Glutamatergic neuron (in vitro differentiated cells): ENCODE measurements around the gene SNX9. TPM values are rescaled to one million over a fixed set of nuclear protein-coding genes. Genes with fewer than 3 reads are reported as not detected.
"Not testable (repeated sequence)": the region's sequence is repeated elsewhere in the genome, so short reads cannot be mapped to it uniquely, and the experiment has no call there.

Source experiments
- DNase-seq: peaks from one replicate; pipeline ENCODE4 v3.0.0; 2022
- H3K27ac Mint-ChIP-seq: one replicate; pipeline ENCODE4 v1.8.0; 2020; ENCODE audit warnings: mild to moderate bottlenecking, mixed read lengths, inconsistent platforms; ENCODE audit not compliant: unreplicated experiment
- H3K27me3 Mint-ChIP-seq: one replicate; pipeline ENCODE4 v1.8.0; 2020; ENCODE audit warnings: mild to moderate bottlenecking, moderate library complexity, mixed read lengths, inconsistent platforms; ENCODE audit not compliant: unreplicated experiment
- H3K36me3 Mint-ChIP-seq: one replicate; pipeline ENCODE4 v1.8.0; 2020; ENCODE audit warnings: mild to moderate bottlenecking, mixed read lengths, inconsistent platforms; ENCODE audit not compliant: unreplicated experiment
- H3K4me1 Mint-ChIP-seq: one replicate; pipeline ENCODE4 v1.8.0; 2020; ENCODE audit warnings: mild to moderate bottlenecking, low read depth, mixed read lengths, inconsistent platforms; ENCODE audit not compliant: unreplicated experiment
- H3K4me3 Mint-ChIP-seq: one replicate; pipeline ENCODE4 v1.8.0; 2020; ENCODE audit warnings: mild to moderate bottlenecking, mixed read lengths, inconsistent platforms; ENCODE audit not compliant: unreplicated experiment
- H3K9me3 Mint-ChIP-seq: one replicate; pipeline ENCODE4 v1.8.0; 2020; ENCODE audit warnings: mild to moderate bottlenecking, moderate library complexity, mixed read lengths, inconsistent platforms; ENCODE audit not compliant: unreplicated experiment
- total RNA-seq: library from RNA; stranded (reverse); fragmentation: NEBNext Ultra II Directional; extraction: Animal tissue kit (Norgen Biotek cat#: 25700); gene quantifications from one replicate; pipeline ENCODE4 v1.2.1, GENCODE V29; 2021; ENCODE audit not compliant: unreplicated experiment
- TF ChIP-seq, protein P1 (sequence below): fragments of 200-600 bp; sonication (generic); IDR thresholded peaks from one replicate; pipeline ENCODE4 v1.5.0; 2021; ENCODE audit not compliant: partially characterized antibody, unreplicated experiment

The SNX9 gene
- total RNA-seq, 1 donor from 2014 or later: 45.7 TPM

DNA sequence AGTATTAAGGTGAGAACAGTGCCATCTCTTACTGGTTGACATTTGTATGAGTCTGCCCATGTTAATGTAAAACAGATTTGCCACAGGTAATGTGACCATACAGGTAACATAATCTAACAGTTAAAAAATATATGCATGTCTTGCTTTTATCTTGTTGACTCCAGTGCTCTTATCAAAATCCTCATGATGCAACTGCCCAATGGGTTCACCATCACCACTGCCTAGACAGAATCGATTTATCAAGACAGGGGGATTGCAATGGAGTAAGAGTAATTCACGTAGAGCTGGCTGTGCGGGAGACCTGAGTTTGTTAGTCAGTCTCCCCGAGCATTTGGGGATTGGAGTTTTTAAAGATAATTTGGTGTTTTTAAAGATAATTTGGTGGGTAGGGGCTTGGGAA is 19.2 kb downstream of the SNX9 start:
- Mint-ChIP-seq H3K4me1 (peaks cover 49% of the 10 kb centered on the region), H3K27me3 (peaks cover 3% of the 10 kb centered on the region), H3K9me3 (peaks cover 4% of the 10 kb centered on the region), H3K27ac (no peak overlapping the region), H3K36me3 (no peaks in the 10 kb centered on the region), H3K4me3 (no peak overlapping the region)
- TF ChIP-seq, protein P1, sequence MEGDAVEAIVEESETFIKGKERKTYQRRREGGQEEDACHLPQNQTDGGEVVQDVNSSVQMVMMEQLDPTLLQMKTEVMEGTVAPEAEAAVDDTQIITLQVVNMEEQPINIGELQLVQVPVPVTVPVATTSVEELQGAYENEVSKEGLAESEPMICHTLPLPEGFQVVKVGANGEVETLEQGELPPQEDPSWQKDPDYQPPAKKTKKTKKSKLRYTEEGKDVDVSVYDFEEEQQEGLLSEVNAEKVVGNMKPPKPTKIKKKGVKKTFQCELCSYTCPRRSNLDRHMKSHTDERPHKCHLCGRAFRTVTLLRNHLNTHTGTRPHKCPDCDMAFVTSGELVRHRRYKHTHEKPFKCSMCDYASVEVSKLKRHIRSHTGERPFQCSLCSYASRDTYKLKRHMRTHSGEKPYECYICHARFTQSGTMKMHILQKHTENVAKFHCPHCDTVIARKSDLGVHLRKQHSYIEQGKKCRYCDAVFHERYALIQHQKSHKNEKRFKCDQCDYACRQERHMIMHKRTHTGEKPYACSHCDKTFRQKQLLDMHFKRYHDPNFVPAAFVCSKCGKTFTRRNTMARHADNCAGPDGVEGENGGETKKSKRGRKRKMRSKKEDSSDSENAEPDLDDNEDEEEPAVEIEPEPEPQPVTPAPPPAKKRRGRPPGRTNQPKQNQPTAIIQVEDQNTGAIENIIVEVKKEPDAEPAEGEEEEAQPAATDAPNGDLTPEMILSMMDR: no peak
- no peak for DNase-seq

DNA sequence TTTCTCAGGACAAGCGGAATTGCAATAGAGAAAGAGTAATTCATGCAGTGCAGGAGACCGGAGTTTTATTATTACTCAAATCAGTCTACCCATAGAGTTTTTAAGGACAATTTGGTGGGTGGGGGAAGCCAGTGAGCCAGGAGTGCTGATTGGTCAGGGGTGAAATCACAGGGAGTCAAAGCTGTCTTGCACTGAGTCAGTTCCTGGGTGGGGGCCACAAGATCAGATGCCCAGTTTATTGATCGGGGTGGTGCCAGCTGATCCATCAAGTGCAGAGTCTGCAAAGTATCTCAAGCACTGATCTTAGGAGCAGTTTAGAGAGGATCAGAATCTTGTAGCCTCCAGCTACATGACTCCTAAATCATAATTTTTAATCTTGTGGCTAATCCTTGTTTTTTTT is 21.1 kb downstream of the SNX9 start:
- not testable (repeated sequence) for H3K27me3 Mint-ChIP-seq, H3K9me3 Mint-ChIP-seq, H3K36me3 Mint-ChIP-seq, H3K4me3 Mint-ChIP-seq, H3K27ac Mint-ChIP-seq, DNase-seq
- H3K4me1 Mint-ChIP-seq: peaks cover 48% of the 10 kb centered on the region

DNA sequence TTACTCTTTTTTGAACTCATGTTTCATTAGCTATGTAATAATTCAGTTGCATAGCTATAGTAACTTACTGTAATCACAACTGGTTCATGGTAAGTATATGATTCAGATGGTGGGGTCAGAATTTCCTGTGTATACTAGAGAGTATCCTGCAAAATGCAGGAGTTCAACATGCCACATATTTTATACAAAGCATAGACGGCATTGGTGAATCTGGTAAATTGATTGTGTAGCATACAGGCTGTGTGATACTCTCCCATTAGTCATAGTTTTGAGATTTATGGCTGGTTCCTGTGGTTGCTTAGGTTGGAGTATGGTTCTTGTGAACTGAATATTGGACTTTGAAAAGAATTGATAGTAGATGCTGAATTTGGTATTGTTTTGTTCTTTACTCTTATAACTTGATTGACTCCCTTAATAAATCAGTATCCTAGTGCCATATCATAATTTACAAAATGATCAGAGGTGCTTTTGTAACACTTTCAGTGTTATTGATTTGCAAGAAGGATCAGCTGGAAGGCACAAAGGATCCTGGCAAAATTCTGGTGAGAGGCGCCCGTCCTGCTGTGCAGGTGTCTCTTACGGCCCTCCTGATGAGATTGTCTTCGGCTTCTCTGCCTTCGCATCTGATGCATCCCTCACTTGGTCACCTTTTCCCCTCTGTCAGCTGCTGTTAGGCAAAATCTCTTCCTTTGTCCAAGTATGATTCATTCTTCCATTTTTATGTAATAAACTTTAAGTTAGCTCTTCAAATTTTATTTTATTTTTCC is 22.6 kb downstream of the SNX9 start:
- Mint-ChIP-seq H3K27ac (peak overlapping the region; percentile 19), H3K9me3 (peaks cover 8% of the 10 kb centered on the region), H3K27me3 (peaks cover 7% of the 10 kb centered on the region), H3K4me3 (peak overlapping the region; percentile 31), H3K36me3 (no peaks in the 10 kb centered on the region), H3K4me1 (peaks cover 51% of the 10 kb centered on the region)
- TF ChIP-seq, protein P1: no peak
- no peak for DNase-seq

DNA sequence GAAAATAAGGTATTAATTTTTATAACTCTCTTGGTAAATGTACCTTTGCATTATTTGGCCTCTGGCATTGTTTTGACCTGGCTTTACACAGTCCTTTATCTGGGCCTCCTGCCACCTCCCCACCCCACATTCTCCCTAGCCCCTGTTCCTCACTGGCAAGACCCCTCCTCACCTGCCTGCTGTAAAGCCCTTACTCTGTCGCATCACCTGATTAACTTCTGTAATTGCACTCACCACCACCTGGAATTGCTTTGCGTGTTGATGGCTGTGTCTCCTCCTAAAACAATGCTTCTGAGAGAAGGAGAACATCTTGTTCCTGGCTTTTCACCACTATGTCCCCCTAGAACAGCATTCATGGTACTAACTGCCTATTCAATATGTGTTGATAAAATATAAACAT is 24.8 kb downstream of the SNX9 start:
- Mint-ChIP-seq H3K27ac (no peak overlapping the region), H3K4me3 (no peak overlapping the region), H3K9me3 (peaks cover 7% of the 10 kb centered on the region), H3K27me3 (peaks cover 7% of the 10 kb centered on the region), H3K36me3 (peaks cover 1% of the 10 kb centered on the region), H3K4me1 (peaks cover 34% of the 10 kb centered on the region)
- TF ChIP-seq, protein P1: no peak
- DNase-seq: no peak

DNA sequence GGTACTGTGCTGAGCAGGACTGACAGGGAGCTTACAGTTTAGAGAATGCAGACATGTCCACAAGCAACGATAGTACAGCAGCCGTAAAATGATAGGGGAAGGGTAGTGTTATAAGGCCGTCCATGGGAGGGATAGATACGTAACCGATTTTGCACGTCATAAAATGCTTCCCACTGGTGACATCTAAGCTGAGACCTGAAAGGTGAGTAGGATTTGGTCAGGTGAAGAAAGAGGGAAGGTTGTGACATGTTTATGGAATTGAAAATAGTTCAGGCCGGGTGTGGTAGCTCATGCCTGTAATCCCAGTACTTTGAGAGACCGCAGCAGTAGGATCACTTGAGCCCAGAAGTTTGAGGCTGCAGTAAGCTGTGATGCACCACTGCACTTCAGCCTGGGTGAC is 25.6 kb downstream of the SNX9 start:
- TF ChIP-seq, protein P1: no peak
- no peak for DNase-seq
- H3K4me3 Mint-ChIP-seq: peak overlapping the region; percentile 16
- peaks cover 8% of the 10 kb centered on the region for H3K36me3 Mint-ChIP-seq
- H3K27me3 Mint-ChIP-seq: peaks cover 8% of the 10 kb centered on the region
- H3K4me1 Mint-ChIP-seq: peaks cover 34% of the 10 kb centered on the region
- no peak overlapping the region for H3K27ac Mint-ChIP-seq
- peaks cover 9% of the 10 kb centered on the region for H3K9me3 Mint-ChIP-seq
